ENCODE data around the gene SOX13. TPM values are rescaled to one million over a fixed set of nuclear protein-coding genes. Genes with fewer than 3 reads are reported as not detected.

Gene SOX13
- polyA plus RNA-seq, 4 donors: 16.5 to 67.4 (median 42.3) TPM

DNA sequence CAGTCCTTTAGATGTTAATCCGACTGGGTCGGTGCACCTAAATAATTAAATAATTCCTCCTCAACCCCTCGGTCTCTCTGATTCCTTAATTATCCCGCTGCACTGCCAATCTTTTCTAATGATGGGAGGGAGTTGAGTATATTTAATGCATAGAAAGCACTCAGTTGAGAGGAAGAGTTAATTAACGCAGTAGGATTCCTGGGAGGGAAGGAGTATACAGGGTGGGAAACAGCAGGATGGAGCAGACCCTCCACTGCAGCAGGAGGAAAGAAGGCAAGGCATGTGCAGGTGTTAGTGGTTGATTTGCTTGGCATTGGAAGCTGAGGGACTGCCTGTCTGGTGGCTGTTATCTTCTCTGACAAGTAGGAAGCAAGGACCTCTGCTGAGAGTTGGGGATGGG lies 103.1 kb downstream of the SOX13 start:
- DNase-seq (ENCODE audit: low read depth in 4 of 4, low spot score in 3 of 4): no peak

- DNase-seq (ENCODE audit: low read depth in 4 of 4, low spot score in 3 of 4): no peak
Measured at GRCh38 chr1:204177133-204177532, 104.2 kb downstream of the SOX13 start.

Other genes starting within 250 kb of the SOX13 start
- 100 to 1,000 TPM; 240 to 331 (median 264) TPM for gene SNRPE, start 211.5 kb upstream of the SOX13 start, polyA plus RNA-seq (ENCODE audit: insufficient read length in 4 of 4)
- gene ETNK2, start 78.9 kb downstream of the SOX13 start, polyA plus RNA-seq (ENCODE audit: insufficient read length in 4 of 4): 10 to 100 TPM; 12.4 to 26.5 (median 20.8) TPM
- 10 to 100 TPM in 3 of 4 donors, 1 to 10 TPM in 1; 8.2 to 94.2 (median 62.3) TPM for gene REN, start 93.2 kb downstream of the SOX13 start, polyA plus RNA-seq (ENCODE audit: insufficient read length in 4 of 4)
- gene KISS1, start 123.4 kb downstream of the SOX13 start, polyA plus RNA-seq (ENCODE audit: insufficient read length in 4 of 4): 1 to 10 TPM in 1 of 4 donors, under 1 TPM in 1, not detected in 2; 0.40 to 1.4 TPM
- gene GOLT1A, start 140.9 kb downstream of the SOX13 start, polyA plus RNA-seq (ENCODE audit: insufficient read length in 4 of 4): 1 to 10 TPM in 3 of 4 donors, under 1 TPM in 1; 0.20 to 4.7 (median 3.7) TPM